GM06990 (cell line): ENCODE measurements around the gene TCF7L1.

Source experiments
- DNase-seq: peaks from one replicate; pipeline ENCODE4 v3.0.0-alpha.2; 2011; ENCODE audit not compliant: insufficient read length; ENCODE audit errors: extremely low read depth
- H3K27me3 ChIP-seq: replicated peaks from 2 replicates; pipeline ENCODE4 v1.6.0; 2011; ENCODE audit warnings: low read length; ENCODE audit not compliant: control insufficient read depth, insufficient read depth
- H3K36me3 ChIP-seq: 2 replicates; pipeline ENCODE4 v1.5.1; 2011; ENCODE audit warnings: low read length; ENCODE audit not compliant: control insufficient read depth, insufficient read depth
- H3K4me3 ChIP-seq: replicated peaks from 2 replicates; pipeline ENCODE4 v1.5.1; 2011; ENCODE audit warnings: low read depth, mild to moderate bottlenecking, control low read depth, low read length
- CTCF ChIP-seq: IDR thresholded peaks from 2 replicates; pipeline ENCODE4 v1.5.1; 2011; ENCODE audit warnings: low read length, control low read depth, mild to moderate bottlenecking, inconsistent platforms; ENCODE audit not compliant: insufficient read depth, poor library complexity, severe bottlenecking

The TCF7L1 gene

GRCh38 chr2:85255456-85255812 lies 122.2 kb downstream of the TCF7L1 start:
- no peak for TF ChIP-seq CTCF
- Histone ChIP-seq H3K27me3 (no peaks in the 10 kb centered on the region), H3K4me3 (no peak overlapping the region), H3K36me3 (no peaks in the 10 kb centered on the region)
- DNase-seq: no peak

- H3K4me3 ChIP-seq: no peak overlapping the region
Measured at GRCh38 chr2:85255813-85256594, 122.8 kb downstream of the TCF7L1 start.

GRCh38 chr2:85257359-85257969 lies 124.3 kb downstream of the TCF7L1 start:
- Histone ChIP-seq H3K27me3 (no peaks in the 10 kb centered on the region), H3K4me3 (no peak overlapping the region), H3K36me3 (no peaks in the 10 kb centered on the region)
- no peak for DNase-seq
- TF ChIP-seq CTCF: no peak

More at GRCh38 chr2:85255813-85256594, 122.8 kb downstream of the TCF7L1 start:
- no peaks in the 10 kb centered on the region for H3K36me3 ChIP-seq
- H3K27me3 ChIP-seq: no peaks in the 10 kb centered on the region
- DNase-seq: no peak
- TF ChIP-seq CTCF: no peak

- H3K27me3 ChIP-seq: no peaks in the 10 kb centered on the region
- no peak for TF ChIP-seq CTCF
- DNase-seq: no peak
Measured at GRCh38 chr2:85257970-85258605, 124.9 kb downstream of the TCF7L1 start.

GRCh38 chr2:85259101-85259590 lies 126.0 kb downstream of the TCF7L1 start:
- Histone ChIP-seq H3K36me3 (no peaks in the 10 kb centered on the region), H3K4me3 (no peak overlapping the region), H3K27me3 (no peaks in the 10 kb centered on the region)
- TF ChIP-seq CTCF: no peak
- no peak for DNase-seq

More at GRCh38 chr2:85257970-85258605, 124.9 kb downstream of the TCF7L1 start:
- Histone ChIP-seq H3K4me3 (no peak overlapping the region), H3K36me3 (no peaks in the 10 kb centered on the region)
